Body of pancreas (tissue), 4 donors: ENCODE data around the gene BHLHE40.

Source experiments
- POLR2A ChIP-seq, 3 donors: fragments of 450-650 bp; IDR thresholded peaks; one replicate each; pipeline ENCODE4 v1.6.1; 2016; ENCODE audit warnings: antibody characterized with exemption in 3 of 3, mild to moderate bottlenecking in 2 of 3
- TF ChIP-seq, protein P1 (sequence below), 7 experiments: fragments of 450-650 bp in 4 of 7; fragments of 200-600 bp in 3 of 7; sonication (generic) in 3 of 7; IDR thresholded peaks; one replicate each; pipeline ENCODE4 v1.5.1; 2016 to 2019; ENCODE audit warnings: antibody characterized with exemption in 7 of 7

DNA sequence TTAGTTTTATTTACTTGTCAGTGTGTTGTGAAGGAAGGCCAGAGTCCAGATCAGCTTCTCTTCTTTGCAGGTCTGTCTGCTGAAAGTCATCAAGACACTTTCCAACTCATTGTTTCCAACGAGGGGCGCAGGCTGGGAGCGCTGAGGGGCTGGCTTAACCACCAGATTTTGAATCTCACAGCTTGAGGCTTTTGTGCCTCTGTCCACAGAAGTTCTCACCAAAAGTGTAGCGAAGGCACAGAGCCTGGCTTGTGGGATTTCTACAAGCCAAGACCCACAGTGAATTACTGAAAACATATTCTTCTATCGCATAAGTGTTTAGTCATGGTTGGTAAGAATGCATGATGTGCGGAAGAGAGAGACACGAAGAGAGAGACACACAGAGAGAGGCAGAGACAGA is 35.2 kb downstream of the BHLHE40 start:
- TF ChIP-seq, protein P1, sequence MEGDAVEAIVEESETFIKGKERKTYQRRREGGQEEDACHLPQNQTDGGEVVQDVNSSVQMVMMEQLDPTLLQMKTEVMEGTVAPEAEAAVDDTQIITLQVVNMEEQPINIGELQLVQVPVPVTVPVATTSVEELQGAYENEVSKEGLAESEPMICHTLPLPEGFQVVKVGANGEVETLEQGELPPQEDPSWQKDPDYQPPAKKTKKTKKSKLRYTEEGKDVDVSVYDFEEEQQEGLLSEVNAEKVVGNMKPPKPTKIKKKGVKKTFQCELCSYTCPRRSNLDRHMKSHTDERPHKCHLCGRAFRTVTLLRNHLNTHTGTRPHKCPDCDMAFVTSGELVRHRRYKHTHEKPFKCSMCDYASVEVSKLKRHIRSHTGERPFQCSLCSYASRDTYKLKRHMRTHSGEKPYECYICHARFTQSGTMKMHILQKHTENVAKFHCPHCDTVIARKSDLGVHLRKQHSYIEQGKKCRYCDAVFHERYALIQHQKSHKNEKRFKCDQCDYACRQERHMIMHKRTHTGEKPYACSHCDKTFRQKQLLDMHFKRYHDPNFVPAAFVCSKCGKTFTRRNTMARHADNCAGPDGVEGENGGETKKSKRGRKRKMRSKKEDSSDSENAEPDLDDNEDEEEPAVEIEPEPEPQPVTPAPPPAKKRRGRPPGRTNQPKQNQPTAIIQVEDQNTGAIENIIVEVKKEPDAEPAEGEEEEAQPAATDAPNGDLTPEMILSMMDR (IDR thresholded peaks at IDR 0.05): no peak
- TF ChIP-seq POLR2A (IDR thresholded peaks at IDR 0.05): no peak
